GM13976 (cell line): Measurements from ENCODE around the gene LRP5.
"Not testable (repeated sequence)": the region's sequence is repeated elsewhere in the genome, so short reads cannot be mapped to it uniquely, and the experiment has no call there.

ENCODE experiments used
- DNase-seq: peaks from one replicate; pipeline ENCODE4 v3.0.0; 2012; ENCODE audit warnings: low spot score
- CTCF ChIP-seq: IDR thresholded peaks from 2 replicates; pipeline ENCODE4 v1.5.1; 2012; ENCODE audit warnings: borderline replicate concordance, mild to moderate bottlenecking; ENCODE audit not compliant: insufficient read depth; ENCODE audit errors: extremely low read depth, missing control alignments, control extremely low read depth
- in situ Hi-C: fragments of 300-500 bp; cut with MboI; formaldehyde crosslinking; loops from one replicate; pipeline ENCODE4 v1.12.0; 2022; ENCODE audit warnings: low sequenced_read_pairs, mixed read lengths, inconsistent platforms; ENCODE audit not compliant: unreplicated experiment

The LRP5 gene

GRCh38 chr11:68295940-68296339 is 16.5 kb upstream of the LRP5 start:
- no peak for DNase-seq
- TF ChIP-seq CTCF, result no peak
- in situ Hi-C loops, result loop anchor here (5.0 kb wide), 1 partner anchor 39 kb away; no protein-coding TSS in a partner anchor

- no peak for TF ChIP-seq CTCF
- in situ Hi-C loops, result loop anchor here (5.0 kb wide), 1 partner anchor 39 kb away; no protein-coding TSS in a partner anchor
Measured at GRCh38 chr11:68296344-68297051, 15.9 kb upstream of the LRP5 start.

GRCh38 chr11:68297052-68297378 is 15.4 kb upstream of the LRP5 start:
- no peak for DNase-seq
- in situ Hi-C loops, result loop anchor here (5.0 kb wide), 1 partner anchor 40 kb away; no protein-coding TSS in a partner anchor
- no peak for TF ChIP-seq CTCF

More at GRCh38 chr11:68296344-68297051, 15.9 kb upstream of the LRP5 start:
- DNase-seq, result no peak

- peak; percentile 3 for TF ChIP-seq CTCF
- in situ Hi-C loops, result loop anchor here (5.0 kb wide), 1 partner anchor 40 kb away; no protein-coding TSS in a partner anchor
- DNase-seq, result no peak
Measured at GRCh38 chr11:68297494-68297811, 14.9 kb upstream of the LRP5 start.

- in situ Hi-C loops, result loop anchor here (5.0 kb wide), 1 partner anchor 41 kb away; no protein-coding TSS in a partner anchor
- peak; percentile 94 for TF ChIP-seq CTCF
- peak; percentile 91 for DNase-seq
Measured at GRCh38 chr11:68297812-68298658, 14.4 kb upstream of the LRP5 start.

- no peak for TF ChIP-seq CTCF
- in situ Hi-C loops, result loop anchor here (5.0 kb wide), 1 partner anchor 42 kb away; no protein-coding TSS in a partner anchor
- DNase-seq, result no peak
Measured at GRCh38 chr11:68298659-68299516, 13.5 kb upstream of the LRP5 start.

GRCh38 chr11:68299517-68299879 is 12.9 kb upstream of the LRP5 start:
- in situ Hi-C loops, result loop anchor here (5.0 kb wide), 1 partner anchor 42 kb away; no protein-coding TSS in a partner anchor
- not testable (repeated sequence) for DNase-seq
